Omental fat pad (tissue), 4 donors: Measurements from ENCODE around the gene PLPPR5. TPM values are rescaled to one million over a fixed set of nuclear protein-coding genes. Genes with fewer than 3 reads are reported as not detected.
"Not testable (repeated sequence)": the region's sequence is repeated elsewhere in the genome, so short reads cannot be mapped to it uniquely, and the experiment has no call there.

Source experiments
- ATAC-seq: fragments of 150-250 bp; one replicate; pipeline ENCODE4 v1.9.1; 2016; ENCODE audit warnings: mild to moderate bottlenecking, moderate library complexity; ENCODE audit not compliant: low FRiP score
- DNase-seq: peaks from one replicate; pipeline ENCODE4 v3.0.0-alpha.2; 2019; ENCODE audit warnings: low spot score
- total RNA-seq, 4 donors: library from RNA; depleted of rRNA; stranded (reverse); fragments of >200 nt; gene quantifications; one replicate each; pipeline ENCODE4 v1.1.0, GENCODE V29; 2016
- TF ChIP-seq, protein P1 (sequence below), 3 donors: fragments of 450-650 bp; IDR thresholded peaks; one replicate each; pipeline ENCODE4 v1.5.1; 2016 to 2017; ENCODE audit warnings: antibody characterized with exemption in 3 of 3, mild to moderate bottlenecking in 3 of 3, moderate library complexity in 2 of 3

The PLPPR5 gene
- total RNA-seq, 4 donors from 2014 or later: not detected

GRCh38 chr1:98888869-98889268, 115.8 kb downstream of the PLPPR5 start:
- DNase-seq (no peak), ATAC-seq (no peak)
- TF ChIP-seq, protein P1, sequence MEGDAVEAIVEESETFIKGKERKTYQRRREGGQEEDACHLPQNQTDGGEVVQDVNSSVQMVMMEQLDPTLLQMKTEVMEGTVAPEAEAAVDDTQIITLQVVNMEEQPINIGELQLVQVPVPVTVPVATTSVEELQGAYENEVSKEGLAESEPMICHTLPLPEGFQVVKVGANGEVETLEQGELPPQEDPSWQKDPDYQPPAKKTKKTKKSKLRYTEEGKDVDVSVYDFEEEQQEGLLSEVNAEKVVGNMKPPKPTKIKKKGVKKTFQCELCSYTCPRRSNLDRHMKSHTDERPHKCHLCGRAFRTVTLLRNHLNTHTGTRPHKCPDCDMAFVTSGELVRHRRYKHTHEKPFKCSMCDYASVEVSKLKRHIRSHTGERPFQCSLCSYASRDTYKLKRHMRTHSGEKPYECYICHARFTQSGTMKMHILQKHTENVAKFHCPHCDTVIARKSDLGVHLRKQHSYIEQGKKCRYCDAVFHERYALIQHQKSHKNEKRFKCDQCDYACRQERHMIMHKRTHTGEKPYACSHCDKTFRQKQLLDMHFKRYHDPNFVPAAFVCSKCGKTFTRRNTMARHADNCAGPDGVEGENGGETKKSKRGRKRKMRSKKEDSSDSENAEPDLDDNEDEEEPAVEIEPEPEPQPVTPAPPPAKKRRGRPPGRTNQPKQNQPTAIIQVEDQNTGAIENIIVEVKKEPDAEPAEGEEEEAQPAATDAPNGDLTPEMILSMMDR (IDR thresholded peaks at IDR 0.05): no peak

DNA sequence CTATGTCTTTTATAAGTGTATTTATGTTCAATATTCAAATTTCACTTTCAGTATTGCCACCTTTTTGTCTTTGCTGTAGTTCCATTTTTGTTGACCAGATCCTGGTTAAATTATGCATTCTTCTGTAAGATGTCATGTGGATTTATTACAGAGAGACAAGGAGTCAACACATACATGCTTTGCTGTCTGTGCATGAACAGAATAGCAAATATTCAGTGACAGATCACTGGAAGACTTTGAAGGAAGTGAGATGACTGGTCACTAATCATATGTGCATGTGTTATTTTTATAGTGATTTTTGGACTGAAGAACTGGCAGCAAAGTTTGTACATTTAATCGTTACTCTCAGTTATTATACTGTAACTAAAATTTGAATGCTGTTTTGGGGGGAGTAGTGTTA, 117.2 kb downstream of the PLPPR5 start:
- DNase-seq (no peak), ATAC-seq (no peak)
- TF ChIP-seq, protein P1 (IDR thresholded peaks at IDR 0.05): no peak

- TF ChIP-seq, protein P1 (IDR thresholded peaks at IDR 0.05): no peak
- ATAC-seq (no peak), DNase-seq (no peak)
These were observed 119.8 kb downstream of the PLPPR5 start for GRCh38 chr1:98884864-98885263.

DNA sequence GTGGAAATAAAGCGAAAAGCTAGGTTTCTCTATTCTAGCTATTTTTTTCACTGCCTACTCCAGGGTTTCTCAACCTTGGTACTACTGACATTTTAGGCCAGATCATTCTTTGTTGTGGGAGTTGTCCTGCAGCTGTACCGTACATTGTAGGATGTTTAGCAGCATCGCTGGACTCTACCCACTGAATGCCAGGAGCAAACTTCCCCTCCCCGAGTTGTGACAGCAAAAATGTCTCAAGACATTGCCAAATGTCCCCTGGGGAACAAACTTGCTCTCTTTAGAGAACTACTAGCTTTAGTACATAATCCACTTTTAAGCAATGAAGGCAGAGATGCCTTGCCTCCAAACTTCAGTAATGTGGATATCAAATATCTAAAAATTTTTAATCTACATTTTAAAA, 122.8 kb downstream of the PLPPR5 start:
- DNase-seq (no peak), ATAC-seq (no peak)
- TF ChIP-seq, protein P1 (IDR thresholded peaks at IDR 0.05): no peak

DNA sequence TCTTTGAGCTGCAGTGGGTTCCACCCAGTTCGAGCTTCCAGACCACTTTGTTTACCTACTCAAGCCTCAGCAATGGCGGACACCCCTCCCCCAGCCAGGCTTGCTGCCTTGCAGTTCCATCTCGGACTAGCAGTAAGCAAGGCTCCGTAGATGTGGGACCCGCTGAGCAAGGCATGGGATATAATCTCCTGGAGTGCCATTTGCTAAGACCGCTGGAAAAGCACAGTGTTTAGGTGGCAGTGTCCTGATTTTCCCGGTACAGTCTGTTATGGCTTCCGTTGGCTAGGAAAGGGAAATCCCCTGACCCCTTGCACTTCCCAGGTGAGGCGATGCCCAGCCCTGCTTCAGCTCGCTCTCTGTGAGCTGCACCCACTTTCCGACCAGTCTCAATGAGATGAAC, 123.4 kb downstream of the PLPPR5 start:
- not testable (repeated sequence) for DNase-seq, ATAC-seq

DNA sequence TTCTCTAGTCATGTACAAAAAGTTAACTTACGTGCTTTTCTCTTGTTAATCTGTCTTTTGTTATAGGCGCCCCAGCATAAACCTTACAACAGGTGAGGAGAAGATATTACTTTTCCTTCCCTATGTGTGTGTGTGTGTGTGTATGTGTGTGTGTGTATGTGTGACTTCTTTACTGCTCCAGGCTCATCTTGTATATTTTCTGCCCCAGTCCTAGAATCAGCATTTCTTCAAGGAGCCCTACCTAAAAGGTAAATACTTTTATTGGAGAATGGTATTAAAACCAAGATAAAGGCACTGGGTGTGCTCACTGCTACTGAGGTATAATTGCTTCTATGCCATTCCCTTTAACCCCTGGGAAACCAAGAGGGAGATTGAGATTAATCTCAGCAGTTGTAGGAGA, 129.8 kb downstream of the PLPPR5 start:
- TF ChIP-seq, protein P1 (IDR thresholded peaks at IDR 0.05): no peak
- ATAC-seq (no peak), DNase-seq (no peak)

DNA sequence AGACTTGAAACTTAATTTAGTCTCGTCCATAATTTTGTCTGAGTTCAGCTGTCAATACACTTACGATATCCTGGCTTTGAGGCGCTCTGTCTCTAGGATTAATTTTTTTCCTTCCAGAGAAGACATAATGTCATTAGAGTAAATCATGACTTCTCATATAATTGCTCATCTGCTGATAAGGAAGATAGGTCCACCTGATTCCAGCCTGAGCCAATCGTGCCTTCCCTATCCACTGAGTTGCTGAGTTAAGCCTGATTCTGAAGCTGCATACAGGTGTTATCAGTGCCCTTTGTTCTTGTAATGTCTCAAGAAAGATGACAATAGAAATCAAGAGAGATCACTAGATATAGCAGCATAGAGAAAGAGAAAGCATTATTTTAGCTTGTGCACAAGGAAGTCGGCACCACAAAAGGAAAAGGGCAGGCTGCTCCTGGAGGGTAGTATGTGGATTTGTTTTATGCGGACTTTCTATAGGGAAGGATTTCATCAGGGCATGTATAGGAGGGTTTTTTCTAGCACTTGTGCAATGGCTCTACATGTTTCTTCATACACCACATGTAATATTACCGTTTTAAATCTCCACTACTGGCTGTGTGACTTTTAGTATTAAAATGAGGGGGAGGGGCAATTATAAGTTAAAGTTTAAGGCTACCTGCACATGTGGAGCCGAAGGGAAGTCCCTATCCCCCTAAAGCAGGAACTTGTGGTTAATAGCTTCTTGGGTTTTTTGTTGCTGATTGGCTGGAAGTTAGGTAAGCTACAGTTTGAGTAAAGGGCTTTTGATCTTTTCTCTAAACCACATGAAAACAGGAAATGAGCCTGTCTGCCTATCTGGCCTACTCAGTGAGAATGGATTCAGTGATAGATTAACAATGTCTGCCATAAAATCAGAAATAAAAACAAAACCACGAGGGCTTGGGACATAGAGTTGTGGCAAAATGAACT, 133.4 kb downstream of the PLPPR5 start:
- TF ChIP-seq, protein P1 (IDR thresholded peaks at IDR 0.05): no peak
- no peak for DNase-seq
- no peak for ATAC-seq
